NCI-H226 (cell line): Measurements from ENCODE around the gene TTLL9.

Experiments used
- DNase-seq: peaks from one replicate; pipeline ENCODE4 v3.0.0-alpha.2; 2015

Gene TTLL9

DNA sequence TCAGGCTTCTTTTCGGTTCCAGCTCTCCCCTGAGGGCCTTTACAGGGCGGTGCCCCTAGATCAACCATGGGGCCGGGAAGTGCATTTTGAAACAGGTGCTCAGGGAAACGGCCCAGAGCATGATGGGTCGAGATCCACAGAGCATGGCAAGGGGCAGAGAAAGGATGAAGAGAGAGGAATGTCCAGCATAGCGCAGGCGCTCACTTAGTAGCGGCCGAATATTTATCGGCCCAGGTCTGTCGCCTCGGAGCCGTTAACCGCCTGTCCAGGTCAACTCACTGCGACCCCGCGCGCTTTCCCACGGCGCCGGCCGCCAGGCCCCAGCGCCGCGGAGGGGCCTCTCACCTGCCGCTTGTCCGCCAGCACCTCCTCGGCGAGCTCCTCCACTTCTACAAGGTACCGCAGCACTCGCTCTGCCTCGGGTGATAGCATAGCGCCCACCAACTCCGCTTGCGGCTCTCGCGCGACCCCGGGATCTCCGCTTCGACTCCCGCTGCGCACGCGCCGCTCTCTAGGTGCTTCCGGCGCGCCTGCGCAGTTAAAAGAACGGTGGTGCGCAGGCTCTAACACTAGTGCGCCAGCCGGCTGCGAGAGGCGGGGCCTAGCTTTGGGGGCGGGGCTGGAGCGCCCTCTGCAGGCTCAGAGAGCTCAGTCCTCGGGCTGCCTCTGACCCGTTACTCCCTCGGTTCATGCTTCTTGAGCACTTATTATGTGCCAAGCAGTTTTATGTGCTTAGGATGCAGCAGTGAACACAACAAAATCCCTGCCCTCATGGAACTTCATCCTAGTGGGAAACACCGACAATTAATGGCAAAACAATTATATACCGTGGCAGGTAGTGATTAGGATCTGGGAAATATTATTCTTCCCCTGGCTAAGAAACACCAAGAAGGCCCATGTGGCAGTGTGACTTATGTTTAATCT, 81.4 kb downstream of the TTLL9 start, which contains the start of gene PDRG1:
Gene PDRG1, minus strand, starts transcription at position 517 of the 924 bp plus-strand sequence. Its CDS starts 85 bp downstream, at position 432.
- peak; percentile 90 for DNase-seq

DNA sequence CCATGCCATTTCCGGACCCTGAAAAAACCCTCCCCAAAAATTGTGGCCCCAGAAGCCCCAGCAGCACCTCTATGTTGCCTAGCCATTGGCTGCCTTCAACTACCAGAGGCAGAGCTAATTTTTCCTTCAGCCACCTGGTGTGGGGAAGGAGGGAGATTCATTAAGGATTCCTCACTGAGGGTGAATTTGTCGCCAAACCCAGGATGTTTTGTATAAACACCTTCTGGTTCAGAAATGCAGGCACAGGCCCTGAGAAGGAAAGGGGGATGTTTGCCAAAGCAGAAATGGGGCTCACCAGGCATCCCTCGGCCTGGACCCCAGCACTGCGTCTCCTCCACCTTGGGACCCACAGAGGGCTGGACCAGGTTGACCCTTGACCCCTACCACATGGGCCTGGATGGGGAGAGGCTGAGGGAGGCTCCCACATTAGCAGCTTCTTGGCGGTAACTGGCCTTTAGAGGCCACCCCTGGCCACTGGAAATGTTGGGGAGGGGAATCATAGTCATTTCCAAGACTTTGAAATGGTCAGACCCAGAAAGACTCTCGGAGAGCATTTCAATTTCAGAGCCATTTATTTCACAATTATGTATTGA, 83.2 kb downstream of the TTLL9 start:
- DNase-seq = no peak

DNA sequence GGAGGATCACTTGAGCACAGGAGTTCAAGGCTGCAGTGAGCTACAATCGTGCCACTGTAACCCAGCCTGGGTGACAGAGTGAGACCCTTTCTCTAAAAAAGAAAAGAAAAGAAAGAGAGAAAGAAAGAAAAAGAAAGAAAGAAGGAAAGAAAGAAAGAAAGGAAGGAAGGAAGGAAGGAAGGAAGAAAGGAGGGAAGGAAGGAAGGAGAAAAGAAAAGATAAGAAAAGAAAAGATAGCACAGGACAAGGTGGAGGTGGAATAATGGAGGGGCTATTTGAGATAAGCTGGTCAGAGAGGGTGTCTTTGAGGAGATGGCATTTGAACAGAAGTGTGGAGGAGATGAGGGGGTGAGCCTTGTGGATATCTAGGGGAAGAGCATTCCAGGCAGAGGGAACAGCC, 84.1 kb downstream of the TTLL9 start:
- no peak for DNase-seq

DNA sequence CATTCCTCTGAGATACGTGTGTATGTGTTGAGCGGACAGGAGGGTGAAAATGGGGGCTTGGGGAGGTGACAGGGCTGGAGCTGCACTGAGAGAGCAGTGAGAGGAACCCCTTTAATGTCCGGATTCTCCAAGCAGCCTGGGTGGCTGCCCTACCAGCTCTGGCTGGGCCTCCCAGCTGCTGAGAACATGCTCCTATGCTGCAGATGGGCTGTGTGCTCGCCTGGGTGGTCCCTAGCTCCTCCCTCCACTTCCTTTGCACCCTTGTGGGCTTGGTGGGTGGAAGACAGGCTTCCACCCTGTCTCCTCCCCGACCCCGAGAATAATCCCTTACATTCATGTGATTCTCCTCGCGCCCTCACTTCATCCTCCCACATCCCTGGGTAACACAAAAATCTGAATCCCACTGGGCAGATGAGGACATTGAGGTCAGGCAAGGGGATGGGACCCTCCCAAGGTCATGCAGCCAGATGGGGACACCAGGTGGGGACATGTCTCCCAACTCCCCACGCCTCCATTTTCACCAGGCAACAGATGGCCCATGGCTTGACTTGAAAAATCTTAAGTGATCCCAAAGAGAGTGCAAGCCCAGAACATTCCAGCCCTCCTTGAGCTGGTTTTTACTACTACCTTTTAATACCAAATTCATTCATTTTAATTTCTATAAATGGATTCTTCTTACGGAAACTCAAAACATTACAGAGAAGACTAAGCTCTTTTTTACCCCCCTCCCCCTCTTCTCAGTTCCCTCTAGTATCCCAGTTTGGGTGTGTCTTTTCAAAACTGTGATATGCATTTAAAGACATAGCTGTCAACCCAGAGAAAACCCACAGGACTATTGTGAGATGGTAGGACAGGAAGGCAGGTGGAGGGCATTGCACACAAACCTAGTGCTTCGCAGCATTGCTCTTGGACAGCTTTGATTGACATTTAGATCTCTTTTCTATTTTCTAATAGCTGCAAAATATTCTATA, 86.4 kb downstream of the TTLL9 start:
- DNase-seq = no peak

DNA sequence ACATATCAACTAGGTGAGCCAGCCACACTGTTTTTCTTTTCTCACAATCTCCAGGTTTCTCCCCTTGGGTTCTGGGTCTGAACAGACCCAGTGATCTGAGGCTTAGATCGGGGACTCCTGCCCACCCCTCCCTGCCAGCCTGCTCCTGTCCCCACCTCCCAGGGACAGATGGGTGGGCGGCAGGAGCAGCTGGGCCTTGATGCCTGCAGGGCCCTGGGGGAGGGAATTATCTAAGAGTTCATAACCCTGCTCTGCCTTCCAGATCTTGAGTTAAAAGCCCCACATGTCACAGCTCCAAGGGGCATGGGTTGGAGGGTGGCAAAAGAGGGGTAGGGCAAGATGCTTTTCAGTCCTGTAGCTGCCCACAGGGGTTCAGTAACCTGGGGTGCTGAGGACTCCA, 92.3 kb downstream of the TTLL9 start:
- DNase-seq = no peak

DNA sequence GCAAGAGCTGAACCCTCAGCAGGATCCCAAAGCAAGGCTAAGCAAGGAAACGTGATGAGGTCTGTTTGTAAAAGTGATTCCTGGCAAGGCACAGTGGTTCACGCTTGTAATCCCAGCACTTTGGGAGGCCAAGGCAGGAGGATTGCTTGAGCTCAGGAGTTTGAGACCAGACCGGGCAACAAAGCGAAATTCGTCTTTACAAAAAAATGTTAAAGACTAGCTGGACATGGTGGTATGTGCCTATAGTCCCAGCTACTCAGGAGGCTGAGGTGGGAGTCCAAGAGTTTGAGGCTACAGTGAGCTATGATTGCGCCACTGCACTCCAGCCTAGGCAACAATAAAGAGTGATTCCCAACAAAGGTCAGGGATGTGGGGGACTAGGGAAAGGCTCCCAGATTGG, 93.5 kb downstream of the TTLL9 start:
- no peak for DNase-seq

DNA sequence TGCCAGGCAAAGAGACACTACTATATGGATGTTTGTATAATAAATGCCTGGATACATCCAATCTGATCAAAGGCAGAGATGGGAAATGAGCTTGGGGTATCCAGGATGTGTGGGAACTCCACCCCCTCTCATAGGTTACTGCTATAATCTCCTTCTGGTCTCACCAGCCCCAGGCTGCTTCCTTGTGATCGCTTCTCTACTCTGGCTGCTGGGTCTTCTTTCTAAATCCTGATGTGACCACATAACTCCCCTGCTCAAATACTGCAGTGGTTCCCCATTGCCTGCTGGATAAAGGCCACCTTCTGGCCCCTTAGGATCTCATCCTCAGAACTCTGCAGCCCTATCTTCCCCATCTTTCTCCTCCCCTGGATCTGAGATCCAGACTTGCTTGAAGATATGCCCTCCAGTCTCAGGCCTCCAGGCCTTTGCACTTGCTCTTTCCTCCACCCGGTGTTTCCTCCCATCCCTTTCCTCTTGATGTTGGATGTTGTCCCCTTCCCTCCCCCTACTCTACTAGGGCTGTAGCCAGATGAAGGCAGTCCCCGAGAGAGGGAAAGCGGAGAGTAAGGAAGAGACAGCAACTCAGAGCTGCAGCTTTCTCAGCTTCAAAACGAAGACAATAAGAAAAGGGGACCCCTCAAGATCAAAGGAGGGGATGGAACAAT, 96.7 kb downstream of the TTLL9 start:
- no peak for DNase-seq

DNA sequence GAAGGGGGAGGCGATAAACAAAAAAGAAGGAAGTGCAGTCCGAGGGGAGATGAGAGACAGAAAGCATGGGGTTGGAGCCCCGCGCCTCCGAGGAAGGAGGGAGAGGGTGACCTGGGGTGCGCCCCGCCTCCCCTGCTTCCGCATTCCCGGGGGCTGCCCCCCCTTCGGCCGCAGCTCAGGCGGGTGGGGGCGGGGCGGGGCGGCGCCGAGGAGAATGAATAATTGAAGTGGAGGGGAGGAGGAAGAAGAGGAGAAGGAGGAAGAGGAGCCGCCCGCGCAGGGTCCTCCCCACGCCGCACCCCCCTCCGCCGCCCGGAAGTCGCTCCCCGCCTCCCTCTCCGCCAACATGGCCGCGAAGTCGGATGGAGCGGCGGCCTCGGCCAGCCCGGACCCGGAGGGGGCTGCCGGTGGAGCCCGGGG, 97.4 kb downstream of the TTLL9 start, which contains the start of gene XKR7:
Gene XKR7, plus strand, starts transcription at position 322 of the 420 bp plus-strand sequence. Its CDS starts 25 bp downstream, at position 347.
- no peak for DNase-seq

DNA sequence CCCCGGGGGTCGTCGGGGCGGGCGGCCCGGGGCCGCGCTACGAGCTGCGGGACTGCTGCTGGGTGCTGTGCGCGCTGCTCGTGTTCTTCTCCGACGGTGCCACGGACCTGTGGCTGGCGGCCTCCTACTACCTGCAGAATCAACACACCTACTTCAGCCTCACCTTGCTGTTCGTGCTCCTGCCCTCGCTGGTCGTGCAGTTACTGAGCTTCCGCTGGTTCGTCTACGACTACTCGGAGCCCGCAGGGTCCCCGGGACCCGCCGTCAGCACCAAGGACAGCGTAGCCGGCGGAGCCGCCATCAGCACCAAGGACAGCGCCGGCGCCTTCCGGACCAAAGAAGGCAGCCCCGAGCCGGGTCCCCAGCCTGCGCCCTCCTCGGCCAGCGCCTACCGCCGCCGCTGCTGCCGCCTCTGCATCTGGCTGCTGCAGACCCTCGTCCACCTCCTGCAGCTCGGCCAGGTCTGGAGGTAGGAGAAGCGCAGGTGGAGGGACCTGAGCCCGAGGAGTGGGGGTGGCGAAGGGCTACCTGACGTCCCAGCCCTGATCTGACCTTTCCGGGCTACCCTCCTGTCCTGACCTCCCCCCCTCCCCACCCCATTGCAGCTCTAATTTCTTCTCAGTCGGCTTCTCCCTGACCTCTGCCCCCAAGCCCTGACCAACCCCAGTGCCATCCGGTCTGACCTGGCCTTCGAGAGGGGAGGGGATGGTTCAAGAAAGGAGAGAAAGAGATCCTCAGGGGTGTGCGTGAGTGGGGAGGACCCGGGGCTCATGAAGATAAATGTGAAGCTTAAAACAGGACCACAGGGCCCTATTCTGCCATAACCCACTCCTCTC, 98.1 kb downstream of the TTLL9 start:
- peak; percentile 60 for DNase-seq

DNA sequence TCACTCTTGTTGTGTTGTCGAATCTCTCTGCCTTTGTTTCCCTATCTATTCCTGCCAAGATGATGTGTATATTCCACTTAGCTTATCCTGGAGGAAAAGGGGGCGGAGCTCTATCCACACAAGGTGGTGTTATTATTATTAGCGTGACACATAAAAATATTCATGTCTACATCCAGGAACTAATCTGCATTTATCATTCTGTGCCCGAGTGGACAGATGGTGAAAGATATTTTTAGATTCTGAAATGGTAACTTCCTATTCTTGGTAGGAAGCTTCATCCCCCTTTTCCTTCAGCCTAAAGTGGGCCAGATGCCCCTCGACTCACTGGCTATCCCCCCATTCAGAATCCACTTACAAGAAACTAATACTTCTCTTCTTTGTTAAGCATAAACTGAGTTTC, 99.6 kb downstream of the TTLL9 start:
- no peak for DNase-seq

DNA sequence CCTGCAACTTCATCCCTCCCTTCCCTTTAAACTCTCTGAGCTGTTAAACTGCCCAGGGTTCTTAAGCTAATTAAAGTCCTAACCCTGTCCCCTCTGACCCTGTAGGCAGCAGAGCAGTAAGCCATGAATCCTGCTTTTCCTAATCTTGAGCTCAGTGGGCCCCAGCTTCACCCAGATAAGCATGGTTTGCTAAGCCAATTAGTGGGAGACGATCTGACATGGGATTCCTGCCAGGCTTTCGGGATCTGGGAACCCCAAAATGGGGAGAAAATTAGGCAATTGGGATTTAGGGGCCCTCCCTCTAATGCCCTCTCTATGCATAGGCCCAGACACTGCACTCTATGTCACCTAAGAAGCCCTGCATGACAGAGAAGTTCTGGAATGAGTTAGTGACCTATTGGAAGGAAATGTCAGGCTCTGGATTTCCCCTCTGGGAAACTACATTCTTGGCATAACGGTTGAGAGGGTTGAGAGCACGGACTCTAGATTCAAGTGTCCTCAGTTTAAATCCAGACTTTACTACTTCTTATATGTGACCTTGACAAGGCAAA, 102.1 kb downstream of the TTLL9 start:
- no peak for DNase-seq

DNA sequence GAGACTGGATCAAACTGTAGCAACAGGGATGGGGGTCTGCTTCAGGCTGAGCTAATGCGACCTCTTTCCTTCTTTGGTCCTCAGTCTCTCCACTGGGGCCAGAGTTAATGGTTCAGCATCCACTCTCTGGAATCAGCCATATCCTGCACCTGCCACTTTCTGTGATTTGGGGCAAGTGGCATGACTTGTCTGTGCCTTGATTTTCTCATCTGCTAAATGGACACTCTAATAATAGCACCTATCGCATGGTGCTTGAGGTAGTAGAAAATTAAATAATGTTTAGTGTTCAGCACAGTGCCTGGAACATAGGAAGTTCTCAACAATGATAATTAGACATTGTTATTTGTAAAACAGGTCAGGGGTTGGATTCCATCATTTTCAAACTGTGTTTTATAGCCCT, 103.9 kb downstream of the TTLL9 start:
- no peak for DNase-seq

DNA sequence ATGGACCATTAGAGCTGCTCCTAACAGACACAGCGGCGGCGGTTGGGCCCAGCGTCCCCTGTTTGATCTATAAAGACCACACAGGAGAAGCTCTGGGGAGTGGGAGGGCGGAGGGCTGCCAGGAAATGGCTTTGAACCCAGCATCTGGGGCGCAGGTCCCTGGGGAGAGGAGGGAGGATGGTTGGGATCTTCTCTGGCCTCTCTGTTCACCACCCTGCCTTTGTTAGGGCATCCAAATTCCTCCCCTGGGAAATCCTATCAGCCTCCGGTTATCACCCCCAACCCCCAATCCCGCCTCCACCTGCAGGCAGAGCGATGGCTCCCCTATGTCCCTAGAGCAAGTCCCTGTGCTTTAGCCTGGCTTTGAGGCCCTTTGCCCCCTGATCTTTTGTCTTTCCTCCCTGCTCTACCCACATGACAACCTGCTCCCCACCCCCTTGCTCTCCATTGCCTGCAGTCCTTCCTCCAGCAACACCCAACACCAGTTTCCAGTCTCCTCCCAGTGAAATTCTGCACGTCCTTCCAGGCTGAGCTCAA, 104.6 kb downstream of the TTLL9 start:
- DNase-seq = no peak

DNA sequence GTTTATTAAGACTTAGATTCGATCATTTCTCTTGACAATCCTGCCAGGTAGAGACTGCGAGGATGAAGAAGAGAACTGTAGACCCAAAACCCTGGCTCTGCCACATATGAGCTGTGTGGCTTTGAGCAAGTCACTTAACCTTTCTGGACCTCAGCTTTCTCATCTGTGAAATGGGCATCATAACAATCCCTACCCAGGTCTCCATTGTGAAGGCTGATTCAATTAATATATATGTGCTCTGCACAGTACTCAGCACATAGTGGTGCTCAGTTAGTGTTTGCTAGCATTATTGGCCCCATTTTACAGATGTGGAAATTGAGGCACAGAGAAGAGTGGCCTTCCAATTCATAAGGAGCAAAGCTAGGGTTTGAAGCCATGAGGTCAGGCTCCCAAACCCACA, 105.4 kb downstream of the TTLL9 start:
- DNase-seq = no peak

DNA sequence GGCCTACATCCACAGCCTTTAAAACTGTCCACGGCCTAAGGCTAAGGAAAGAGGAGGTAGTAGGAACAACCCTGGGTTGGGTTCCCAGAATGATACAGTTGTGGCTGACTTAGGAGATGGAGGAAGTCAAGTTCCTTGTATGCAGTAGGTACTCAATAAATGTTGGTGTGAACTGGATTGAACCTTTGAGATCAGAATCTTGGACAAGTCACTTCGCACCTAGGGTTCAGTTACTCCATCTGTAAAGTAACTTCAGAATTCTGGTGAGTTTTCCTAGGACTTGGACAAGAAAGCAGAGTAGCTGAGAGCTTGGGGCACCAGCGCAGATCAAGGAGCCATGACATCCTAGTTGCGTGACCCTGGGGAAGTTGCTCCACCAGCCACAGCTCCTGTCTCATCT, 106.6 kb downstream of the TTLL9 start:
- no peak for DNase-seq

DNA sequence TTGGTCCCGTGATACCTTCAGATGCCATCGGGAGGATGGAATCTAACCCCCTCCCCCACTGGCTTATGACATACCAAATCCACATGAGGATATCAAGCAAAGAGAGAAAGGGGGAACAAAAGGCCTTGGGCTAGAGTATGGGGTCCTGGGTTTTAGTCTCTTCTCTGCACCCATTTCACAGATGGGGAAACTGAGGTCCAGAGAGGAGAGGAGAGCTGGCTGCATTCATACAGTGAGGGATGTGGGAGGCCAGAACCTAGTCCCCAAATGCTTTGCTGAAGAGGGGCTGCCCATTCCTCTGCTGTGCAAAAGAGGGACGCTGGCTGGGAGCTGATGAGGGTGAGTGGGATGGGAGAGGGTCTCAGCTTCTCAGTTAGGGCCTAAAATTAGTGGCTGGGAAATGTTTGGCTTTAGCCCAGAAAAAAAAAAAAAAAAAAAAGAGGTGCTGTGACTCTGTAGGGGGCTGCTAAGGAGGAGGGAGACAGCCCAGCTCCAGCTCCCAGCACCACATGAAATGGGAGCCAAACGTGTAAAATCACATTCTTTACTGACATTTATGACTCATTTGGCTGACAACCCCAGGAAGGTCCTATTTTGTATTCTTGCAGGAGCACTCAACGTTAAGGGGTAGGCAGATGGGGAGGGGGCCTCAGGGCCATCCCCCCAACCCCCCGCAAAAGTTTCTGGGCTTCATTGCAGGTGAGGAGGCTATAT, 109.4 kb downstream of the TTLL9 start:
- DNase-seq = no peak

DNA sequence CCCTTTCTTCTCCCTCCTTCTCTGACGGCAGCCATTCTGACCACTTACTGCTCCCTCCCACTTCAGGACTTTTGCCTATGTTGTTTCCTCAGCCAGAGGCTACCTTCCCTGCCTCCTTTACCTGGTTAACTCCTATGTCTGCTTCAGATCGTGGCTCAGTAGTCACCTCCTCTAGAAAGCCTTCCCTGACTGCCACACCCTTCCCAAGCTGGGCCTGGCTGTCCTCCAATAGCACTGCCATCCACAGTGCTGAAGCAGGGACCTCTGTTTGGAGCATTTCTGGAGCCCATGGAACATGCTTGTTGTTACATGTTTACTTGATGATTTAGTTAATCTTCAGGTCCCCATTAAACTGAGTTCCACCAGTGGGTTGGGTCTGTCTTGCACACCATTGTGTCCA, 111.3 kb downstream of the TTLL9 start:
- no peak for DNase-seq

DNA sequence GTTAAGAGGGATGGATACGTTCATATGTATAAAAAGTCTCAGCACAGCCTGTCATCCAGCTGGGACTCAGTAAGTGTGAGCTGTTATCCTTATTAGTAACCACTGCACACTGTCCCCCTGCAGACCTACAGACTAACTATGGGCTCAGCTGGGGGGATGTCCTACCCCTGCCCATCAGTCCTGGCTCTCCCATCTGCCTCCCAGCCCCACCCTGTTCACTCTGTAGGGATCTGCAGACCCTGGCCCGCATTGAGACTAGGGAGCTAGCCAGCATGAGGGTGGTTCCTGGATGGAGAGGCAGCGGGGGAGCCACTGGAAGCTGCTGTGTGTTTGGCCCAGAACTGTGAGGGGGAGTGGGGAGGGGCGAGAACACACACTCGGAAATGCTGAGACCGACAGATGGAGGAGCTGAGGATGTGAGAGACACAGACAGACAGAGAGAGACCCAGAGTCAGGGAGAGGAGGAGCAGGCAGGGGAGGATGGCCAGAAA, 114.6 kb downstream of the TTLL9 start:
- DNase-seq = no peak

DNA sequence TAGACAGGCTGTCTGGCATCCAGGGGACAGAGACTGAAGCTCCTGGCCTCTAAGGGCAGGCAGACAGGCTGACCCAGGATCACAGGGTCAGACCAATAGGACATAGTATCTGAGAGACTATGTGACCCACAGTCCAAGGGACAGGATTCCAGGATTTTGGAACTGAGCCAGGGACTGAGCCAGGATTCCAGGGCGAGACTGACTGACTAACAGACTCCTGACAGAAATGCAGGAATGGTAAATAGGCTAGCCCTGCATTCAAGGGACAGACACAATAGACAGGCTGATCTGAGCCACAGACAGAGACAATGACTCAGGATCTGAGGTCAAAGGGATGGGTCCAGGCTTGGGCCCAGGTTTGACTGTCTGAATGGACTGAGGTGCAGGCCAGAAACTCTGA, 117.3 kb downstream of the TTLL9 start:
- DNase-seq = no peak

DNA sequence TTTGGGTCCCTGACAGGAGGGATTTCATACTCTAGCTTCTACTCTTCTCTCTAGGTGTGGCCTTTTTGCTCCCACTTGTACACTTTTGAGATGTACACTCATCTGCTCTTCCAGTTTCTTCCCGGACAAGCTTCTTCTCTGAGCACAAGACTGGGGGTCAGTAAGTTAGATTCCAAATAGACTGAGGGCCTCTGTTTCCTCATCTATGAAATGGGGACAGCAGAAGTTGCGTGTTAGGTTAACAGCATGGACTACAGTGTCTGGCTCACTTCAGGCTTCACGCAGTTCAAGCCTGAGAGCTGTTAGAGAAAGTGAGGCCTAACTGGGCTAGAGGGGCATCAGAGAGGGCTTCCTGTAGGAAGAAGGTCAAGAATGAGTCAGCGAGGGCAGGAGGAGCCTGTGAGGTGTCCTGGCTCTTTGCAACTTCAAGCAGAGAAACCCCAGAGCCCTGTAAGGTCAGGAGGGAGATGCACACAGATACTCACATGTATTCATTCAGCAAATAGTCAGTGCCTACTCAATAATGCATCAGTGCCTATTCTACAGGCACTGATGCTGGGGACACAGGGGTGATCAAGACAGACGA, 118.1 kb downstream of the TTLL9 start:
- DNase-seq = no peak
